MM.1S (cell line): ENCODE data around the gene ANO3.
"Not testable (repeated sequence)": the region's sequence is repeated elsewhere in the genome, so short reads cannot be mapped to it uniquely, and the experiment has no call there.

Experiments
- DNase-seq: peaks from one replicate; pipeline ENCODE4 v3.0.0-alpha.2; 2015
- H2AFZ ChIP-seq: fragments of 300-600 bp; sonication (generic); 2 replicates; pipeline ENCODE4 v1.6.0; 2016; ENCODE audit warnings: antibody characterized with exemption, low read length
- H3F3A ChIP-seq: fragments of 300-600 bp; sonication (generic); 2 replicates; pipeline ENCODE4 v1.6.1; 2016; ENCODE audit warnings: mild to moderate bottlenecking, antibody characterized with exemption, low read length, moderate library complexity, mixed read lengths; ENCODE audit not compliant: insufficient read depth
- H3K27ac ChIP-seq: fragments of 300-600 bp; sonication (generic); 2 replicates; pipeline ENCODE4 v1.5.1; 2016; ENCODE audit warnings: mild to moderate bottlenecking, low read length
- H3K27me3 ChIP-seq: fragments of 300-600 bp; sonication (generic); replicated peaks from 2 replicates; pipeline ENCODE4 v1.6.0; 2016; ENCODE audit warnings: low read length; ENCODE audit not compliant: insufficient read depth
- H3K36me3 ChIP-seq: fragments of 300-600 bp; sonication (generic); replicated peaks from 2 replicates; pipeline ENCODE4 v1.6.1; 2016; ENCODE audit warnings: mild to moderate bottlenecking, low read length, mixed read lengths; ENCODE audit not compliant: insufficient read depth
- H3K4me1 ChIP-seq: fragments of 300-600 bp; sonication (generic); 2 replicates; pipeline ENCODE4 v1.6.1; 2016; ENCODE audit warnings: low read length, mixed read lengths
- H3K4me2 ChIP-seq: fragments of 300-600 bp; sonication (generic); 2 replicates; pipeline ENCODE4 v1.6.0; 2016; ENCODE audit warnings: low read depth, low read length
- H3K4me3 ChIP-seq: fragments of 300-600 bp; sonication (generic); 2 replicates; pipeline ENCODE4 v1.5.1; 2016; ENCODE audit warnings: low read length, mixed read lengths
- H3K79me2 ChIP-seq: fragments of 300-600 bp; sonication (generic); 2 replicates; pipeline ENCODE4 v1.6.1; 2016; ENCODE audit warnings: mixed run types, low read length, mixed read lengths
- H3K9ac ChIP-seq: fragments of 300-600 bp; sonication (generic); 2 replicates; pipeline ENCODE4 v1.6.1; 2016; ENCODE audit warnings: low read length, mixed read lengths
- H3K9me2 ChIP-seq: fragments of 300-600 bp; sonication (generic); replicated peaks from 2 replicates; pipeline ENCODE4 v1.6.1; 2016; ENCODE audit warnings: mild to moderate bottlenecking, low read length, mixed read lengths; ENCODE audit not compliant: insufficient read depth
- H3K9me3 ChIP-seq: fragments of 300-600 bp; sonication (generic); replicated peaks from 2 replicates; pipeline ENCODE4 v1.6.1; 2016; ENCODE audit warnings: mild to moderate bottlenecking, low read length, mixed read lengths; ENCODE audit not compliant: insufficient read depth
- H4K20me1 ChIP-seq: fragments of 300-600 bp; sonication (generic); 2 replicates; pipeline ENCODE4 v1.6.1; 2016; ENCODE audit warnings: mild to moderate bottlenecking, low read length, moderate library complexity, mixed read lengths; ENCODE audit not compliant: insufficient read depth
- EZH2 ChIP-seq: fragments of 300-600 bp; sonication (generic); optimal IDR thresholded peaks from 2 replicates; pipeline ENCODE3; 2017; ENCODE audit warnings: low read depth, mild to moderate bottlenecking, antibody characterized with exemption, low read length, mixed read lengths
- EZH2phosphoT487 ChIP-seq: fragments of 300-600 bp; sonication (generic); IDR thresholded peaks from 2 replicates; pipeline ENCODE4 v1.6.1; 2018; ENCODE audit warnings: antibody characterized with exemption, low read length
- TF ChIP-seq, protein P1 (sequence below): fragments of 300-600 bp; sonication (generic); IDR thresholded peaks from 2 replicates; pipeline ENCODE4 v1.5.1; 2016; ENCODE audit warnings: antibody characterized with exemption, low read length, mixed read lengths

Gene ANO3

GRCh38 chr11:26622181-26622580, 290.3 kb downstream of the ANO3 start:
- H3K9ac ChIP-seq: no peak overlapping the region
- H3K4me3 ChIP-seq: no peak overlapping the region
- H4K20me1 ChIP-seq: no peaks in the 10 kb centered on the region
- no peaks in the 10 kb centered on the region for H3K9me3 ChIP-seq
- no peaks in the 10 kb centered on the region for H3K79me2 ChIP-seq
- no peaks in the 10 kb centered on the region for H3K4me1 ChIP-seq
- no peaks in the 10 kb centered on the region for H3F3A ChIP-seq
- H2AFZ ChIP-seq: no peak overlapping the region
- TF ChIP-seq, protein P1, sequence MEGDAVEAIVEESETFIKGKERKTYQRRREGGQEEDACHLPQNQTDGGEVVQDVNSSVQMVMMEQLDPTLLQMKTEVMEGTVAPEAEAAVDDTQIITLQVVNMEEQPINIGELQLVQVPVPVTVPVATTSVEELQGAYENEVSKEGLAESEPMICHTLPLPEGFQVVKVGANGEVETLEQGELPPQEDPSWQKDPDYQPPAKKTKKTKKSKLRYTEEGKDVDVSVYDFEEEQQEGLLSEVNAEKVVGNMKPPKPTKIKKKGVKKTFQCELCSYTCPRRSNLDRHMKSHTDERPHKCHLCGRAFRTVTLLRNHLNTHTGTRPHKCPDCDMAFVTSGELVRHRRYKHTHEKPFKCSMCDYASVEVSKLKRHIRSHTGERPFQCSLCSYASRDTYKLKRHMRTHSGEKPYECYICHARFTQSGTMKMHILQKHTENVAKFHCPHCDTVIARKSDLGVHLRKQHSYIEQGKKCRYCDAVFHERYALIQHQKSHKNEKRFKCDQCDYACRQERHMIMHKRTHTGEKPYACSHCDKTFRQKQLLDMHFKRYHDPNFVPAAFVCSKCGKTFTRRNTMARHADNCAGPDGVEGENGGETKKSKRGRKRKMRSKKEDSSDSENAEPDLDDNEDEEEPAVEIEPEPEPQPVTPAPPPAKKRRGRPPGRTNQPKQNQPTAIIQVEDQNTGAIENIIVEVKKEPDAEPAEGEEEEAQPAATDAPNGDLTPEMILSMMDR: no peak
- TF ChIP-seq EZH2phosphoT487: no peak
- no peak for TF ChIP-seq EZH2
- H3K27me3 ChIP-seq: no peaks in the 10 kb centered on the region
- no peaks in the 10 kb centered on the region for H3K36me3 ChIP-seq
- no peak for DNase-seq
- no peak overlapping the region for H3K4me2 ChIP-seq
- H3K27ac ChIP-seq: no peak overlapping the region
- H3K9me2 ChIP-seq: no peaks in the 10 kb centered on the region

GRCh38 chr11:26623076-26623659, 291.2 kb downstream of the ANO3 start:
- H2AFZ ChIP-seq: no peak overlapping the region
- H3K4me3 ChIP-seq: no peak overlapping the region
- no peaks in the 10 kb centered on the region for H3K4me1 ChIP-seq
- no peaks in the 10 kb centered on the region for H3K79me2 ChIP-seq
- no peaks in the 10 kb centered on the region for H3K9me2 ChIP-seq
- no peaks in the 10 kb centered on the region for H3K9me3 ChIP-seq
- no peaks in the 10 kb centered on the region for H3K36me3 ChIP-seq
- no peaks in the 10 kb centered on the region for H3F3A ChIP-seq
- no peak for DNase-seq
- TF ChIP-seq EZH2phosphoT487: no peak
- TF ChIP-seq, protein P1: no peak
- no peak for TF ChIP-seq EZH2
- H4K20me1 ChIP-seq: no peaks in the 10 kb centered on the region
- no peaks in the 10 kb centered on the region for H3K27me3 ChIP-seq
- no peak overlapping the region for H3K9ac ChIP-seq
- H3K27ac ChIP-seq: no peak overlapping the region
- H3K4me2 ChIP-seq: no peak overlapping the region

DNA sequence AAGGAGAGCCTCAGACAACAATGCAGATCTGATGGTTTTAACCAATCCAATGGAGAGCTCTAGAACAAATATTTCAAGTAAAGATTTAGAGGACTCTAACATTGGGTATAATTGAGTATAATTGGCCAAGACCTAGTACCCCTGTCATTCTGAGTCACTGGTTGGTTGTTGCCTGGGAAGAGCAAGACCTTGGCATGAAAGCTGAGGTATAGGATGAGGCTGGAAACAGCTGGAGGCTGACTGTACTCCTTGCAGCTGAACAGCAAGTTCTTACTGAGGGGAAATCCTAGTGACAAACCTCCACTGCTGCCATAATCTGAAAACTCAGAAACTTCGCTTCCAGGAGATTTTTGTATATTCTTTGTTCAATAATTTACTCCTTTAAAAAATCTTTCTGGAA, 294.4 kb downstream of the ANO3 start:
- no peak for DNase-seq
- H3K36me3 ChIP-seq: no peaks in the 10 kb centered on the region
- no peaks in the 10 kb centered on the region for H3K9me2 ChIP-seq
- no peak for TF ChIP-seq EZH2
- H3F3A ChIP-seq: no peaks in the 10 kb centered on the region
- no peak overlapping the region for H3K9ac ChIP-seq
- H3K4me3 ChIP-seq: no peak overlapping the region
- no peaks in the 10 kb centered on the region for H3K9me3 ChIP-seq
- no peak overlapping the region for H3K27ac ChIP-seq
- no peak overlapping the region for H2AFZ ChIP-seq
- H3K79me2 ChIP-seq: no peaks in the 10 kb centered on the region
- H3K4me1 ChIP-seq: no peaks in the 10 kb centered on the region
- H3K4me2 ChIP-seq: no peak overlapping the region
- no peaks in the 10 kb centered on the region for H3K27me3 ChIP-seq
- no peaks in the 10 kb centered on the region for H4K20me1 ChIP-seq

GRCh38 chr11:26632691-26633159, 300.8 kb downstream of the ANO3 start:
- no peaks in the 10 kb centered on the region for H3K9me2 ChIP-seq
- no peaks in the 10 kb centered on the region for H3K79me2 ChIP-seq
- H3K36me3 ChIP-seq: no peaks in the 10 kb centered on the region
- H3K27me3 ChIP-seq: no peaks in the 10 kb centered on the region
- TF ChIP-seq EZH2phosphoT487 (no peak), EZH2 (no peak)
- TF ChIP-seq, protein P1: no peak
- no peaks in the 10 kb centered on the region for H3K4me1 ChIP-seq
- H4K20me1 ChIP-seq: no peaks in the 10 kb centered on the region
- H3F3A ChIP-seq: no peaks in the 10 kb centered on the region
- no peak overlapping the region for H3K9ac ChIP-seq
- H3K27ac ChIP-seq: no peak overlapping the region; the same call in 1 of the 2 replicates
- DNase-seq: no peak
- H3K9me3 ChIP-seq: no peaks in the 10 kb centered on the region; the same call in 1 of the 2 replicates
- H2AFZ ChIP-seq: 0 out of 2 replicates have a peak overlapping the region, but pooled peaks have one; percentile 23
- H3K4me3 ChIP-seq: no peak overlapping the region
- H3K4me2 ChIP-seq: no peak overlapping the region

GRCh38 chr11:26643314-26643713, 311.4 kb downstream of the ANO3 start:
- H3K4me1 ChIP-seq, H3K9me2 ChIP-seq, H3K79me2 ChIP-seq, H3K27ac ChIP-seq, H3F3A ChIP-seq, H3K4me2 ChIP-seq, DNase-seq, H3K27me3 ChIP-seq, H3K9ac ChIP-seq, H4K20me1 ChIP-seq, H3K4me3 ChIP-seq, H3K36me3 ChIP-seq, H2AFZ ChIP-seq, H3K9me3 ChIP-seq: not testable (repeated sequence)
